CD4-positive, alpha-beta T cell (primary cell): ENCODE measurements around the gene PTPN23. TPM values are rescaled to one million over a fixed set of nuclear protein-coding genes. Genes with fewer than 3 reads are reported as not detected.
"Not testable (repeated sequence)": the region's sequence is repeated elsewhere in the genome, so short reads cannot be mapped to it uniquely, and the experiment has no call there.

Source experiments
- ATAC-seq: fragments of 200-7000 bp; cut with Tn5 transposase; one replicate; pipeline ENCODE4 v1.10.0; 2022; ENCODE audit warnings: mild to moderate bottlenecking; ENCODE audit not compliant: poor library complexity
- CTCF ChIA-PET: fragments of 350-600 bp; sonication (Branson Sonifier 250); formaldehyde crosslinking; loops from one replicate; lab custom pipeline; 2021; ENCODE audit warnings: antibody characterized with exemption, inconsistent platforms; lab: Charles Lee
- POLR2A ChIA-PET: fragments of 350-600 bp; sonication (Branson Sonifier 250); formaldehyde crosslinking; loops from one replicate; lab custom pipeline; 2021; ENCODE audit warnings: antibody characterized with exemption, inconsistent platforms; lab: Charles Lee
- DNase-seq, 14 experiments: peaks; one replicate each; pipeline ENCODE4 v3.0.0-alpha.2; 2013 to 2020; ENCODE audit warnings: mixed read lengths in 2 of 14
- H3K27ac ChIP-seq, 2 donors: one replicate each; pipeline versions ENCODE4 v1.5.1 to v1.7.0; 2013; ENCODE audit warnings: low read length in 2 of 2, low read depth in 1 of 2, mild to moderate bottlenecking in 1 of 2
- H3K27me3 ChIP-seq, 2 experiments: 1 replicate in 1 of 2; 2 replicates in 1 of 2; pipeline versions ENCODE4 v1.6.1 to v1.7.0; 2013; ENCODE audit warnings: low read length in 2 of 2, control low read depth in 1 of 2, mild to moderate bottlenecking in 1 of 2, moderate library complexity in 1 of 2; ENCODE audit not compliant: insufficient read depth in 2 of 2, control insufficient read depth in 1 of 2
- H3K36me3 ChIP-seq: one replicate; pipeline ENCODE4 v1.6.1; 2013; ENCODE audit warnings: low read length, control low read depth; ENCODE audit not compliant: insufficient read depth
- H3K4me1 ChIP-seq: one replicate; pipeline ENCODE4 v1.6.1; 2013; ENCODE audit warnings: low read length, control low read depth; ENCODE audit not compliant: insufficient read depth
- H3K4me3 ChIP-seq: one replicate; pipeline ENCODE4 v1.5.1; 2013; ENCODE audit warnings: mild to moderate bottlenecking, low read length, moderate library complexity
- H3K9me3 ChIP-seq, 2 experiments: 1 replicate in 1 of 2; 2 replicates in 1 of 2; pipeline versions ENCODE4 v1.6.1 to v1.7.0; 2013; ENCODE audit warnings: low read length in 2 of 2, mild to moderate bottlenecking in 2 of 2, control low read depth in 1 of 2, moderate library complexity in 1 of 2; ENCODE audit not compliant: control insufficient read depth in 1 of 2, insufficient read depth in 1 of 2
- H3K27ac Mint-ChIP-seq: one replicate; pipeline ENCODE4 v1.8.0; 2020; ENCODE audit warnings: mixed read lengths
- H3K27me3 Mint-ChIP-seq: one replicate; pipeline ENCODE4 v1.8.0; 2021; ENCODE audit warnings: mixed read lengths
- H3K36me3 Mint-ChIP-seq: one replicate; pipeline ENCODE4 v1.8.0; 2021; ENCODE audit warnings: low read depth, mixed read lengths
- H3K4me1 Mint-ChIP-seq: one replicate; pipeline ENCODE4 v1.8.0; 2021; ENCODE audit warnings: low read depth, mixed read lengths
- H3K4me3 Mint-ChIP-seq: one replicate; pipeline ENCODE4 v1.8.0; 2020; ENCODE audit warnings: mild to moderate bottlenecking, mixed read lengths
- H3K9me3 Mint-ChIP-seq: one replicate; pipeline ENCODE4 v1.8.0; 2020; ENCODE audit warnings: mixed read lengths
- CTCF ChIP-seq: fragments of 200-600 bp; IDR thresholded peaks from one replicate; pipeline ENCODE4 v1.8.0; 2022; ENCODE audit warnings: antibody characterized with exemption, mild to moderate bottlenecking
- intact Hi-C, 2 experiments: fragments of 100-400 bp; cut with DNase I in 1 of 2; cut with micrococcal nuclease in 1 of 2; formaldehyde crosslinking; loops; one replicate each; pipeline versions ENCODE4 v1.15.1 to v1.9.0; 2023 to 2025; cut with DNase I, micrococcal nuclease
- total RNA-seq, 174 experiments: library from RNA in 2 of 174; stranded (reverse) in 2 of 174; gene quantifications; one replicate each; pipeline ENCODE4 v1.2.3 and lab custom pipeline; 2021 to 2026

Gene PTPN23
- total RNA-seq, 2 experiments from 2014 or later, result 27.3 to 35.7 TPM

GRCh38 chr3:47365213-47366153 lies 15.3 kb upstream of the PTPN23 start:
- ChIA-PET CTCF (no interaction called here), POLR2A (no interaction called here)
- ATAC-seq, result no peak
- H3K9me3 ChIP-seq, result peaks cover 0 to 3% of the 10 kb centered on the region in 2 experiments
- H3K27ac ChIP-seq, result no peak overlapping the region
- no peak for TF ChIP-seq CTCF
- no peaks in the 10 kb centered on the region for H3K27me3 ChIP-seq
- Mint-ChIP-seq H3K36me3 (peaks cover 7% of the 10 kb centered on the region), H3K4me1 (peaks cover 12% of the 10 kb centered on the region), H3K4me3 (no peak overlapping the region), H3K27me3 (no peaks in the 10 kb centered on the region), H3K27ac (no peak overlapping the region), H3K9me3 (no peaks in the 10 kb centered on the region)
- H3K4me1 ChIP-seq, result peaks cover 15% of the 10 kb centered on the region
- H3K36me3 ChIP-seq, result no peaks in the 10 kb centered on the region
- intact Hi-C loops, result no loop called here
- H3K4me3 ChIP-seq, result no peak overlapping the region
- DNase-seq, result no peak

GRCh38 chr3:47366833-47367232 lies 14.0 kb upstream of the PTPN23 start:
- peaks cover 12% of the 10 kb centered on the region for H3K4me1 Mint-ChIP-seq
- no peak for DNase-seq

GRCh38 chr3:47367631-47368030 lies 13.2 kb upstream of the PTPN23 start:
- POLR2A ChIA-PET, result no interaction called here
- no peak overlapping the region for H3K27ac ChIP-seq
- H3K27ac Mint-ChIP-seq, result no peak overlapping the region

More at GRCh38 chr3:47366833-47367232, 14.0 kb upstream of the PTPN23 start:
- H3K36me3 Mint-ChIP-seq, result peaks cover 7% of the 10 kb centered on the region
- POLR2A ChIA-PET, result no interaction called here
- no peaks in the 10 kb centered on the region for H3K27me3 Mint-ChIP-seq
- H3K27me3 ChIP-seq, result no peaks in the 10 kb centered on the region
- H3K4me3 ChIP-seq, result no peak overlapping the region
- peaks cover 18% of the 10 kb centered on the region for H3K4me1 ChIP-seq
- no peak overlapping the region for H3K27ac Mint-ChIP-seq
- intact Hi-C loops, result no loop called here
- TF ChIP-seq CTCF, result no peak
- H3K9me3 Mint-ChIP-seq, result no peaks in the 10 kb centered on the region
- peaks cover 0 to 3% of the 10 kb centered on the region in 2 experiments for H3K9me3 ChIP-seq
- H3K4me3 Mint-ChIP-seq, result no peak overlapping the region
- no peaks in the 10 kb centered on the region for H3K36me3 ChIP-seq
- CTCF ChIA-PET, result no interaction called here
- ATAC-seq, result no peak
- no peak overlapping the region for H3K27ac ChIP-seq

GRCh38 chr3:47370020-47370419 lies 10.8 kb upstream of the PTPN23 start:
- H3K9me3 ChIP-seq, H3K27me3 Mint-ChIP-seq, H3K27ac ChIP-seq, H3K27ac Mint-ChIP-seq, H3K4me3 ChIP-seq, H3K4me1 ChIP-seq, H3K27me3 ChIP-seq, H3K9me3 Mint-ChIP-seq, CTCF ChIA-PET, H3K36me3 Mint-ChIP-seq, DNase-seq, H3K4me1 Mint-ChIP-seq, H3K4me3 Mint-ChIP-seq, H3K36me3 ChIP-seq, ATAC-seq: not testable (repeated sequence)
- POLR2A ChIA-PET, result interaction anchor here (1.0 kb wide), 1 partner anchor 11 kb away, joined by 3 read pairs; the partner anchor contains the start of gene PTPN23
- intact Hi-C loops, result loop anchor here in 1 of 2 experiments (2.0 to 5.0 kb wide), 2 partner anchors 503 to 663 kb away; no protein-coding TSS in a partner anchor

More at GRCh38 chr3:47367631-47368030, 13.2 kb upstream of the PTPN23 start:
- no peaks in the 10 kb centered on the region for H3K27me3 Mint-ChIP-seq
- no peaks in the 10 kb centered on the region for H3K9me3 Mint-ChIP-seq
- peaks cover 7% of the 10 kb centered on the region for H3K4me1 Mint-ChIP-seq
- CTCF ChIA-PET, result no interaction called here
- intact Hi-C loops, result no loop called here
- H3K4me1 ChIP-seq, result peaks cover 11% of the 10 kb centered on the region
- DNase-seq (no peak), ATAC-seq (no peak)
- peaks cover 3% of the 10 kb centered on the region for H3K36me3 Mint-ChIP-seq
- H3K27me3 ChIP-seq, result no peaks in the 10 kb centered on the region
- no peak overlapping the region for H3K4me3 Mint-ChIP-seq
- H3K36me3 ChIP-seq, result no peaks in the 10 kb centered on the region
- TF ChIP-seq CTCF, result no peak
- no peak overlapping the region for H3K4me3 ChIP-seq
- peaks cover 0 to 3% of the 10 kb centered on the region in 2 experiments for H3K9me3 ChIP-seq
